HEK293 (cell line): Measurements from ENCODE around the gene ATP6V0A1.

Experiments
- FEZF1 ChIP-seq: fragments of 450-650 bp; formaldehyde crosslinking; IDR thresholded peaks from 2 replicates; pipeline ENCODE4 v1.5.1; 2016; ENCODE audit warnings: missing biosample characterization, missing genetic modification characterization
- GLI4 ChIP-seq: fragments of 450-650 bp; formaldehyde crosslinking; IDR thresholded peaks from 2 replicates; pipeline ENCODE4 v1.5.1; 2016; ENCODE audit warnings: missing biosample characterization, missing genetic modification characterization
- HOXC10 ChIP-seq: sonication (generic); formaldehyde crosslinking; IDR thresholded peaks from 2 replicates; pipeline ENCODE4 v1.8.1; 2023; ENCODE audit warnings: mild to moderate bottlenecking, missing genetic modification reagents
- IKZF3 ChIP-seq: fragments of 450-650 bp; IDR thresholded peaks from 2 replicates; pipeline ENCODE4 v1.5.0; 2018; ENCODE audit warnings: missing biosample characterization, mild to moderate bottlenecking, missing genetic modification characterization, moderate library complexity
- KLF7 ChIP-seq: fragments of 450-650 bp; formaldehyde crosslinking; IDR thresholded peaks from 2 replicates; pipeline ENCODE4 v1.5.1; 2016; ENCODE audit warnings: missing biosample characterization, missing genetic modification characterization, borderline replicate concordance
- MZF1 ChIP-seq: fragments of 450-650 bp; formaldehyde crosslinking; IDR thresholded peaks from 2 replicates; pipeline ENCODE4 v1.5.1; 2017; ENCODE audit warnings: missing biosample characterization, missing genetic modification characterization, borderline replicate concordance
- SP2 ChIP-seq: fragments of 450-650 bp; formaldehyde crosslinking; IDR thresholded peaks from 2 replicates; pipeline ENCODE4 v1.5.1; 2016; ENCODE audit warnings: missing biosample characterization, missing genetic modification characterization
- TRIM28 ChIP-seq: IDR thresholded peaks from 2 replicates; pipeline ENCODE4 v1.6.1; 2011; ENCODE audit warnings: low read length, control low read depth, borderline replicate concordance
- WT1 ChIP-seq: fragments of 450-650 bp; formaldehyde crosslinking; IDR thresholded peaks from 2 replicates; pipeline ENCODE4 v1.5.1; 2016; ENCODE audit warnings: missing biosample characterization, missing genetic modification characterization
- ZFP3 ChIP-seq: fragments of 450-650 bp; formaldehyde crosslinking; IDR thresholded peaks from 2 replicates; pipeline ENCODE4 v1.5.1; 2016; ENCODE audit warnings: low read depth, missing biosample characterization, missing genetic modification characterization
- ZNF146 ChIP-seq: fragments of 450-650 bp; formaldehyde crosslinking; IDR thresholded peaks from 2 replicates; pipeline ENCODE4 v1.5.1; 2016; ENCODE audit warnings: missing biosample characterization, missing genetic modification characterization
- ZNF341 ChIP-seq: fragments of 450-650 bp; formaldehyde crosslinking; IDR thresholded peaks from 2 replicates; pipeline ENCODE4; 2016; ENCODE audit warnings: low read depth, missing biosample characterization, missing genetic modification characterization
- ZNF366 ChIP-seq: fragments of 450-650 bp; formaldehyde crosslinking; conservative IDR thresholded peaks from 2 replicates; pipeline ENCODE4 v1.5.1; 2016; ENCODE audit warnings: missing biosample characterization, missing genetic modification characterization
- ZNF48 ChIP-seq: fragments of 450-650 bp; formaldehyde crosslinking; IDR thresholded peaks from 2 replicates; pipeline ENCODE4 v1.5.1; 2016; ENCODE audit warnings: missing biosample characterization, missing genetic modification characterization
- ZNF510 ChIP-seq: fragments of 450-650 bp; formaldehyde crosslinking; IDR thresholded peaks from 2 replicates; pipeline ENCODE4 v1.5.1; 2018; ENCODE audit warnings: mild to moderate bottlenecking, missing genetic modification characterization, missing biosample characterization; ENCODE audit not compliant: insufficient replicate concordance
- ZNF654 ChIP-seq: fragments of 450-650 bp; formaldehyde crosslinking; IDR thresholded peaks from 2 replicates; pipeline ENCODE4 v1.5.1; 2016; ENCODE audit warnings: low read depth, missing biosample characterization, missing genetic modification characterization
- ZNF677 ChIP-seq: fragments of 450-650 bp; IDR thresholded peaks from 2 replicates; pipeline ENCODE4 v1.5.0; 2018; ENCODE audit warnings: missing biosample characterization, mild to moderate bottlenecking, missing genetic modification characterization, moderate library complexity
- ZNF837 ChIP-seq: fragments of 450-650 bp; formaldehyde crosslinking; IDR thresholded peaks from 2 replicates; pipeline ENCODE4 v1.5.1; 2016; ENCODE audit warnings: missing biosample characterization, missing genetic modification characterization
- ZNF843 ChIP-seq: fragments of 450-650 bp; formaldehyde crosslinking; IDR thresholded peaks from 2 replicates; pipeline ENCODE4 v1.5.1; 2016; ENCODE audit warnings: missing biosample characterization, missing genetic modification characterization
- TF ChIP-seq, protein P1 (sequence below): fragments of 450-650 bp; formaldehyde crosslinking; IDR thresholded peaks from 2 replicates; pipeline ENCODE4 v1.5.1; 2016; ENCODE audit warnings: missing biosample characterization, missing genetic modification characterization
- TF ChIP-seq, protein P2 (sequence below): fragments of 450-650 bp; formaldehyde crosslinking; IDR thresholded peaks from 2 replicates; pipeline ENCODE4 v1.5.1; 2016; ENCODE audit warnings: missing biosample characterization, missing genetic modification characterization
- TF ChIP-seq, protein P3 (sequence below): fragments of 450-650 bp; formaldehyde crosslinking; IDR thresholded peaks from 2 replicates; pipeline ENCODE4 v1.5.1; 2016; ENCODE audit warnings: missing biosample characterization, missing genetic modification characterization
- TF ChIP-seq, protein P4 (sequence below): fragments of 450-650 bp; formaldehyde crosslinking; IDR thresholded peaks from 2 replicates; pipeline ENCODE4 v1.5.1; 2016; ENCODE audit warnings: missing biosample characterization, missing genetic modification characterization
- TF ChIP-seq, protein P5 (sequence below): fragments of 450-650 bp; formaldehyde crosslinking; IDR thresholded peaks from 2 replicates; pipeline ENCODE4 v1.5.1; 2017; ENCODE audit warnings: missing biosample characterization, missing genetic modification characterization

ATP6V0A1 gene

DNA sequence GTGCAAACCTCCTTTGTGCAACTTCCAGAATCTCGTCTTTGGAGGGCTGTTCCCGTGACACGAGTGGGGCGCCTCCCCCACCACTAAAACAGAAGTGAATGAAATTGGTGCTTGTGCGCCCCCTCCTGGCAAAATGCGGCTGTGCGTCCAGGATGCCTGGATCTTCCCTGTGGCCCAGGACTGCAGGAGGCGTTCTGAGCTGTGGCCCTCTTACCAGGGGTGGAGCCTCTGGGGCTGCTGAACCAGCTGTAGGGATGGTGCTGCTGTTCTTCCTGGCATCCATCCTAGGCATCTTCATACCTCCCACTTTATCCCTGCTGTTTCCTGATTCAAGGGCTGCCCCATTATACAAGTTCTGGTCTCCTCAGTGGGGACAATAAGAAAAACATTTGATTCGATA, 58.8 kb downstream of the ATP6V0A1 start (continued):
- TF ChIP-seq, protein P1, sequence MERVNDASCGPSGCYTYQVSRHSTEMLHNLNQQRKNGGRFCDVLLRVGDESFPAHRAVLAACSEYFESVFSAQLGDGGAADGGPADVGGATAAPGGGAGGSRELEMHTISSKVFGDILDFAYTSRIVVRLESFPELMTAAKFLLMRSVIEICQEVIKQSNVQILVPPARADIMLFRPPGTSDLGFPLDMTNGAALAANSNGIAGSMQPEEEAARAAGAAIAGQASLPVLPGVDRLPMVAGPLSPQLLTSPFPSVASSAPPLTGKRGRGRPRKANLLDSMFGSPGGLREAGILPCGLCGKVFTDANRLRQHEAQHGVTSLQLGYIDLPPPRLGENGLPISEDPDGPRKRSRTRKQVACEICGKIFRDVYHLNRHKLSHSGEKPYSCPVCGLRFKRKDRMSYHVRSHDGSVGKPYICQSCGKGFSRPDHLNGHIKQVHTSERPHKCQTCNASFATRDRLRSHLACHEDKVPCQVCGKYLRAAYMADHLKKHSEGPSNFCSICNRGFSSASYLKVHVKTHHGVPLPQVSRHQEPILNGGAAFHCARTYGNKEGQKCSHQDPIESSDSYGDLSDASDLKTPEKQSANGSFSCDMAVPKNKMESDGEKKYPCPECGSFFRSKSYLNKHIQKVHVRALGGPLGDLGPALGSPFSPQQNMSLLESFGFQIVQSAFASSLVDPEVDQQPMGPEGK (tag by site-specific recombination): peak; percentile 68
- TF ChIP-seq ZNF677 (tag by site-specific recombination) (no peak), MZF1 (tag by site-specific recombination) (no peak), GLI4 (tag by site-specific recombination) (no peak), ZNF843 (no peak), ZNF510 (tag by site-specific recombination) (no peak), IKZF3 (tag by site-specific recombination) (peak; percentile 63; the same call in 1 of the 2 replicates), ZFP3 (tag by site-specific recombination) (no peak), HOXC10 (CRISPR knock-in tag) (no peak), KLF7 (tag by site-specific recombination) (0 out of 2 replicates have a peak, but pooled peaks have one; percentile 17), ZNF341 (tag by site-specific recombination) (peak; percentile 97), ZNF654 (tag by site-specific recombination) (peak; percentile 87), ZNF366 (tag by site-specific recombination) (no peak), ZNF146 (no peak), WT1 (tag by site-specific recombination) (no peak), FEZF1 (tag by site-specific recombination) (no peak), ZNF48 (tag by site-specific recombination) (no peak), TRIM28 (no peak), ZNF837 (tag by site-specific recombination) (no peak), SP2 (tag by site-specific recombination) (peak; percentile 13; the same call in 1 of the 2 replicates)
- TF ChIP-seq, protein P2, sequence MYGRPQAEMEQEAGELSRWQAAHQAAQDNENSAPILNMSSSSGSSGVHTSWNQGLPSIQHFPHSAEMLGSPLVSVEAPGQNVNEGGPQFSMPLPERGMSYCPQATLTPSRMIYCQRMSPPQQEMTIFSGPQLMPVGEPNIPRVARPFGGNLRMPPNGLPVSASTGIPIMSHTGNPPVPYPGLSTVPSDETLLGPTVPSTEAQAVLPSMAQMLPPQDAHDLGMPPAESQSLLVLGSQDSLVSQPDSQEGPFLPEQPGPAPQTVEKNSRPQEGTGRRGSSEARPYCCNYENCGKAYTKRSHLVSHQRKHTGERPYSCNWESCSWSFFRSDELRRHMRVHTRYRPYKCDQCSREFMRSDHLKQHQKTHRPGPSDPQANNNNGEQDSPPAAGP (tag by site-specific recombination): peak; percentile 34; the same call in 1 of the 2 replicates
- TF ChIP-seq, protein P3, sequence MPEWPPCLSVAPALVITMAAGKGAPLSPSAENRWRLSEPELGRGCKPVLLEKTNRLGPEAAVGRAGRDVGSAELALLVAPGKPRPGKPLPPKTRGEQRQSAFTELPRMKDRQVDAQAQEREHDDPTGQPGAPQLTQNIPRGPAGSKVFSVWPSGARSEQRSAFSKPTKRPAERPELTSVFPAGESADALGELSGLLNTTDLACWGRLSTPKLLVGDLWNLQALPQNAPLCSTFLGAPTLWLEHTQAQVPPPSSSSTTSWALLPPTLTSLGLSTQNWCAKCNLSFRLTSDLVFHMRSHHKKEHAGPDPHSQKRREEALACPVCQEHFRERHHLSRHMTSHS: no peak
- TF ChIP-seq, protein P4, sequence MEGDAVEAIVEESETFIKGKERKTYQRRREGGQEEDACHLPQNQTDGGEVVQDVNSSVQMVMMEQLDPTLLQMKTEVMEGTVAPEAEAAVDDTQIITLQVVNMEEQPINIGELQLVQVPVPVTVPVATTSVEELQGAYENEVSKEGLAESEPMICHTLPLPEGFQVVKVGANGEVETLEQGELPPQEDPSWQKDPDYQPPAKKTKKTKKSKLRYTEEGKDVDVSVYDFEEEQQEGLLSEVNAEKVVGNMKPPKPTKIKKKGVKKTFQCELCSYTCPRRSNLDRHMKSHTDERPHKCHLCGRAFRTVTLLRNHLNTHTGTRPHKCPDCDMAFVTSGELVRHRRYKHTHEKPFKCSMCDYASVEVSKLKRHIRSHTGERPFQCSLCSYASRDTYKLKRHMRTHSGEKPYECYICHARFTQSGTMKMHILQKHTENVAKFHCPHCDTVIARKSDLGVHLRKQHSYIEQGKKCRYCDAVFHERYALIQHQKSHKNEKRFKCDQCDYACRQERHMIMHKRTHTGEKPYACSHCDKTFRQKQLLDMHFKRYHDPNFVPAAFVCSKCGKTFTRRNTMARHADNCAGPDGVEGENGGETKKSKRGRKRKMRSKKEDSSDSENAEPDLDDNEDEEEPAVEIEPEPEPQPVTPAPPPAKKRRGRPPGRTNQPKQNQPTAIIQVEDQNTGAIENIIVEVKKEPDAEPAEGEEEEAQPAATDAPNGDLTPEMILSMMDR (tag by site-specific recombination): peak; percentile 94
- TF ChIP-seq, protein P5, sequence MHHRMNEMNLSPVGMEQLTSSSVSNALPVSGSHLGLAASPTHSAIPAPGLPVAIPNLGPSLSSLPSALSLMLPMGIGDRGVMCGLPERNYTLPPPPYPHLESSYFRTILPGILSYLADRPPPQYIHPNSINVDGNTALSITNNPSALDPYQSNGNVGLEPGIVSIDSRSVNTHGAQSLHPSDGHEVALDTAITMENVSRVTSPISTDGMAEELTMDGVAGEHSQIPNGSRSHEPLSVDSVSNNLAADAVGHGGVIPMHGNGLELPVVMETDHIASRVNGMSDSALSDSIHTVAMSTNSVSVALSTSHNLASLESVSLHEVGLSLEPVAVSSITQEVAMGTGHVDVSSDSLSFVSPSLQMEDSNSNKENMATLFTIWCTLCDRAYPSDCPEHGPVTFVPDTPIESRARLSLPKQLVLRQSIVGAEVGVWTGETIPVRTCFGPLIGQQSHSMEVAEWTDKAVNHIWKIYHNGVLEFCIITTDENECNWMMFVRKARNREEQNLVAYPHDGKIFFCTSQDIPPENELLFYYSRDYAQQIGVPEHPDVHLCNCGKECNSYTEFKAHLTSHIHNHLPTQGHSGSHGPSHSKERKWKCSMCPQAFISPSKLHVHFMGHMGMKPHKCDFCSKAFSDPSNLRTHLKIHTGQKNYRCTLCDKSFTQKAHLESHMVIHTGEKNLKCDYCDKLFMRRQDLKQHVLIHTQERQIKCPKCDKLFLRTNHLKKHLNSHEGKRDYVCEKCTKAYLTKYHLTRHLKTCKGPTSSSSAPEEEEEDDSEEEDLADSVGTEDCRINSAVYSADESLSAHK: no peak
